DND-41 (cell line): ENCODE measurements around the gene ADM2.
"Not testable (repeated sequence)": the region's sequence is repeated elsewhere in the genome, so short reads cannot be mapped to it uniquely, and the experiment has no call there.

Source experiments
- ATAC-seq: fragments of 200-7000 bp; cut with Tn5 transposase; 3 replicates; pipeline ENCODE4 v1.9.1; 2021; ENCODE audit warnings: low read depth; ENCODE audit not compliant: insufficient read depth
- DNase-seq: peaks from one replicate; pipeline ENCODE4 v3.0.0-alpha.2; 2020
- H2AFZ ChIP-seq: 2 replicates; pipeline ENCODE4 v1.6.0; 2012; ENCODE audit warnings: low read depth, low read length
- H3K27ac ChIP-seq: 2 replicates; pipeline ENCODE4 v1.5.1; 2012; ENCODE audit warnings: low read length, inconsistent platforms
- H3K27me3 ChIP-seq: fragments of 200-600 bp; sonication (generic); 2 replicates; pipeline ENCODE4 v1.6.0; 2012; ENCODE audit warnings: low read length, mild to moderate bottlenecking, inconsistent platforms; ENCODE audit not compliant: insufficient read depth, poor library complexity
- H3K36me3 ChIP-seq: 2 replicates; pipeline ENCODE4 v1.5.1; 2012; ENCODE audit warnings: low read length, inconsistent platforms; ENCODE audit not compliant: insufficient read depth
- H3K4me1 ChIP-seq: 2 replicates; pipeline ENCODE4 v1.5.1; 2012; ENCODE audit warnings: mild to moderate bottlenecking, low read length; ENCODE audit not compliant: insufficient read depth
- H3K4me2 ChIP-seq: 2 replicates; pipeline ENCODE4 v1.6.0; 2012; ENCODE audit warnings: mild to moderate bottlenecking, moderate library complexity, low read length, inconsistent platforms; ENCODE audit not compliant: insufficient read depth
- H3K4me3 ChIP-seq, 2 experiments: fragments of 200-600 bp in 1 of 2; shearing (Covaris generic) in 1 of 2; 2 replicates each; pipeline ENCODE4 v1.5.1; 2012 to 2016; ENCODE audit warnings: inconsistent platforms in 2 of 2, low read length in 2 of 2, mild to moderate bottlenecking in 2 of 2, low read depth in 1 of 2, moderate library complexity in 1 of 2
- H3K79me2 ChIP-seq: 2 replicates; pipeline ENCODE4 v1.6.0; 2012; ENCODE audit warnings: low read length, inconsistent platforms; ENCODE audit not compliant: insufficient read depth
- H3K9ac ChIP-seq: 2 replicates; pipeline ENCODE4 v1.6.0; 2012; ENCODE audit warnings: low read depth, mild to moderate bottlenecking, inconsistent platforms, low read length, moderate library complexity
- H3K9me3 ChIP-seq: 2 replicates; pipeline ENCODE4 v1.5.1; 2012; ENCODE audit warnings: low read length, moderate library complexity, mild to moderate bottlenecking, inconsistent platforms; ENCODE audit not compliant: insufficient read depth, severe bottlenecking
- H4K20me1 ChIP-seq: 2 replicates; pipeline ENCODE4 v1.6.0; 2012; ENCODE audit warnings: low read length; ENCODE audit not compliant: insufficient read depth
- EZH2 ChIP-seq: IDR thresholded peaks from 3 replicates; pipeline ENCODE4 v1.6.1; 2012; ENCODE audit warnings: borderline replicate concordance, low read depth, mild to moderate bottlenecking, moderate library complexity, low read length, inconsistent platforms; ENCODE audit not compliant: severe bottlenecking
- TF ChIP-seq, protein P1 (sequence below): IDR thresholded peaks from 2 replicates; pipeline ENCODE4 v1.5.1; 2012; ENCODE audit warnings: borderline replicate concordance, low read length, moderate library complexity, mild to moderate bottlenecking; ENCODE audit not compliant: poor library complexity, severe bottlenecking; ENCODE audit errors: extremely low read depth

Gene ADM2, protein sequence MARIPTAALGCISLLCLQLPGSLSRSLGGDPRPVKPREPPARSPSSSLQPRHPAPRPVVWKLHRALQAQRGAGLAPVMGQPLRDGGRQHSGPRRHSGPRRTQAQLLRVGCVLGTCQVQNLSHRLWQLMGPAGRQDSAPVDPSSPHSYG

DNA sequence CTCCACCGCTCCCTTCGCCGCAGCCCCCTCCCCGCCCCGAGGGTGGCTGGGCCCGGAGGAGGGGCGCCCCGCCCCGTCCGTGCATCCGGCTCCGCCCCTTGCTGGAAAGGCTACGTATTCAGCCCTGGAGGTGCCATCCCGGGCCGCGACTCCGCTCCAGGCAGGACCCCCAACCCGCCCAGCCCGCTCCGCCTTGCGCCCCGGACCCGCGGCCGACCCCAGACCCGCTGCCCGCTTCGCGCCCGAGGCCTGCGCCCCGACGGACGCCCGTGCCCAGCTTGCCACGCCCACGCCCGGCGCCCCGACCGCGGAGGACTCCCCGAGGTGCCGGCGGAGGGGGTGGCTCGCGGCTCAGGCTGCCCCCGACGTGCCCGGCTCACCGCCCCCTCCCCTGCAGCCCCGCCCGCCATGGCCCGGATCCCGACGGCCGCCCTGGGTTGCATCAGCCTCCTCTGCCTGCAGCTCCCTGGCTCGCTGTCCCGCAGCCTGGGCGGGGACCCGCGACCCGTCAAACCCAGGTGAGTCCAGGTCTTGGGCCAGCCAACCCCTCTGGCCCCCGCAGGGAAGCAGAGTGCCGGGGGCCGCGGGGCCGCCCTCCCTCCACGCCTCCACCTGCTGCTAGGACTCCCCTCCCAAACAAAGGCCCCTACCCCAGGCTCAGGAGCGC is at the start of gene ADM2:
ADM2 (plus strand) TSS at position 104 of the 667 bp plus-strand sequence; CDS start at position 409, 305 bp downstream.
- DNase-seq (no peak), ATAC-seq (no peak)
- H3K27me3 ChIP-seq, result no peaks in the 10 kb centered on the region
- H3K9ac ChIP-seq, result no peak within 1 kb of the TSS
- H4K20me1 ChIP-seq, result no peaks in the 10 kb centered on the region
- no peaks in the 10 kb centered on the region for H3K9me3 ChIP-seq
- H3K79me2 ChIP-seq, result no peaks in the 10 kb centered on the region
- H2AFZ ChIP-seq, result no peak within 1 kb of the TSS
- TF ChIP-seq, protein P1, sequence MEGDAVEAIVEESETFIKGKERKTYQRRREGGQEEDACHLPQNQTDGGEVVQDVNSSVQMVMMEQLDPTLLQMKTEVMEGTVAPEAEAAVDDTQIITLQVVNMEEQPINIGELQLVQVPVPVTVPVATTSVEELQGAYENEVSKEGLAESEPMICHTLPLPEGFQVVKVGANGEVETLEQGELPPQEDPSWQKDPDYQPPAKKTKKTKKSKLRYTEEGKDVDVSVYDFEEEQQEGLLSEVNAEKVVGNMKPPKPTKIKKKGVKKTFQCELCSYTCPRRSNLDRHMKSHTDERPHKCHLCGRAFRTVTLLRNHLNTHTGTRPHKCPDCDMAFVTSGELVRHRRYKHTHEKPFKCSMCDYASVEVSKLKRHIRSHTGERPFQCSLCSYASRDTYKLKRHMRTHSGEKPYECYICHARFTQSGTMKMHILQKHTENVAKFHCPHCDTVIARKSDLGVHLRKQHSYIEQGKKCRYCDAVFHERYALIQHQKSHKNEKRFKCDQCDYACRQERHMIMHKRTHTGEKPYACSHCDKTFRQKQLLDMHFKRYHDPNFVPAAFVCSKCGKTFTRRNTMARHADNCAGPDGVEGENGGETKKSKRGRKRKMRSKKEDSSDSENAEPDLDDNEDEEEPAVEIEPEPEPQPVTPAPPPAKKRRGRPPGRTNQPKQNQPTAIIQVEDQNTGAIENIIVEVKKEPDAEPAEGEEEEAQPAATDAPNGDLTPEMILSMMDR, result no peak
- TF ChIP-seq EZH2, result no peak
- H3K4me1 ChIP-seq, result peaks cover 5% of the 10 kb centered on the region
- H3K4me2 ChIP-seq, result no peak within 1 kb of the TSS
- no peak within 1 kb of the TSS for H3K4me3 ChIP-seq
- H3K27ac ChIP-seq, result no peak within 1 kb of the TSS
- no peaks in the 10 kb centered on the region for H3K36me3 ChIP-seq

DNA sequence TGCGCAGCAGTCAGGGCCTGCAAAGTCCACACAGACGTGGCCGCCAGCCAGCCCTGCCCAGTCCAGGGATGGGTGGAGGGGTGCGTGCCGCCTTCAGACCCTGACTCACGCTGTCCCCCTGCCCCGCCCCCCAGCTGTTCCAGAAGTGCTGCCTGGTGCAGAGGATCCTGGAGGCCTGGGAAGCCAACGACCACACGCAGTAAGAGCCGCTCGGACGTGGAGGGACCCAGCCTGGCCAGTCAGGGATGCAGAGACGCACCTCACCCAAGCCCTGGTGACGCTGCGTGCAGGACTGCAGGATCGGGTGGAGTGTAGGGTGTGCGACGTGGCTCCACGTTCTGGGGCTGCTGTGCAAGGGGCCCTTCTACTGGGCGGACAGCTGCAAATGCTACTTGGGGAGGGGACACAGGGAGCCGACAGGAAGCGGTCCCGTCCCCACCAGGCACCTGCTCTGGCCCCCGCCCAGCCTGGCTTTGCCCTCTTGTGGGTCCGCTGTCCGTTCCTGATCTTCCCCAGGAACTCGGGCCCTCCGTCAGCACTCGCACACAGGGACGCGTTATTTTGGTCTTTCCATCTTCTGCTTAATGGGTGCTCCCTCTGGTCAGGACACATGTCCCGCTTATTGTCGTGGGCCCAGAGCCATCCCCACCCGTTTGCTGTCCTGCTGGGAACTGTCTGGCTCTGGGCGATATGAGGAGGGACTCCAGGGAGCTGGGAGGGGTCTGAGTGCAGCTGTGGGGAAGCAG is 49.0 kb upstream of the ADM2 start:
- Histone ChIP-seq H3K4me2 (no peak overlapping the region), H3K79me2 (no peaks in the 10 kb centered on the region), H3K27me3 (no peaks in the 10 kb centered on the region), H3K4me1 (no peaks in the 10 kb centered on the region), H3K9me3 (no peaks in the 10 kb centered on the region), H3K9ac (no peak overlapping the region), H2AFZ (no peak overlapping the region), H4K20me1 (peaks cover 4% of the 10 kb centered on the region; the same call in 1 of the 2 replicates), H3K4me3 (no peak overlapping the region), H3K36me3 (peaks cover 81% of the 10 kb centered on the region), H3K27ac (no peak overlapping the region)
- ATAC-seq, result no peak
- DNase-seq, result no peak
- TF ChIP-seq, protein P1, result no peak
- TF ChIP-seq EZH2, result no peak

DNA sequence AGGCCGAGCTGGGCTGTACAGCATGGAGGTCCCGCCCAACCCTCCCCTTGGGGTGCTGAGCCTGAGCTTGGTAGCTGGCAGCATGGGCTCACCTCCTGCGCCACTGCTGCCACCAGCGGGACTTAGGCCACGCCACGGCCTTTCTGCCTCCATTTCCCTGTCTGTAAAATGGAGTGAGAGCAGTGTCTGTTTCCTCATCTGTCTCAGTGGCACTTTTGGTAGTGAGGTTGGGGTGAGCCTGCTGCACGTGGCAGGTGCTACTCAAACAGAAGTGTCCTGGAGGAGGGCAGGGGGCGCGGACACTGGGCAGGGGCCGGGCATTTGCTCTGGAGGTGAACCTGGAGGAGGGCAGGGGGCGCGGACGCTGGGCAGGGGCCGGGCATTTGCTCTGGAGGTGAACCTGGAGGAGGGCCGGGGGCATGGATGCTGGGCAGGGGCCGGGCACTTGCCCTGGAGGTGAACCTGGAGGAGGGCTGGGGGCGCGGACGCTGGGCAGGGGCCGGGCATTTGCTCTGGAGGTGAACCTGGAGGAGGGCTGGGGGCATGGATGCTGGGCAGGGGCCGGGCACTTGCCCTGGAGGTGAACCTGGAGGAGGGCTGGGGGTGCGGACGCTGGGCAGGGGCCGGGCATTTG is 48.3 kb upstream of the ADM2 start:
- not testable (repeated sequence) for H2AFZ ChIP-seq, H3K27ac ChIP-seq, H3K4me2 ChIP-seq, H4K20me1 ChIP-seq, H3K4me3 ChIP-seq, H3K79me2 ChIP-seq, DNase-seq, H3K27me3 ChIP-seq, H3K4me1 ChIP-seq, ATAC-seq, H3K9ac ChIP-seq, H3K9me3 ChIP-seq
- peaks cover 82% of the 10 kb centered on the region for H3K36me3 ChIP-seq

DNA sequence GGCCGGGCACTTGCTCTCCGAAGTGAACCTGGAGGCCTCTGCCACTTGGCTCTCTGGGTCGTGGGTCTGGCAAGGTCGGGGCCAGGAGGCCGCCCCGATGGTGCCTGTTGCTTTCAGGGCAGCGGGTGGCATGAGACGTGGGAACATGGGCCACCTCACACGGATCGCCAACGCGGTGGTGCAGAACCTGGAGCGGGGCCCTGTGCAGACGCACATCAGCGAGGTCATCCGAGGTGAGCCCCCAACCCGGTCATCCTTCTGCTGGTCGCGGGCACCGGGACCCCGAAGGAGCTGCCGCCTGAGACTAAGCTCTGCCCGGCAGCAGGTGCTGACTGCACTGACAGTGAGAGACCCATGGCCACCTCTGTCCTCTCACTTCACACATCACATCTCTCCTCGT is 46.5 kb upstream of the ADM2 start:
- no peak for ATAC-seq
- H3K36me3 ChIP-seq, result peaks cover 84% of the 10 kb centered on the region
- no peak overlapping the region for H3K27ac ChIP-seq
- H3K9me3 ChIP-seq, result no peaks in the 10 kb centered on the region
- H3K4me3 ChIP-seq, result no peak overlapping the region
- H3K79me2 ChIP-seq, result no peaks in the 10 kb centered on the region
- H3K9ac ChIP-seq, result no peak overlapping the region
- no peak for DNase-seq
- H3K4me1 ChIP-seq, result no peaks in the 10 kb centered on the region
- H3K4me2 ChIP-seq, result no peak overlapping the region
- H4K20me1 ChIP-seq, result peaks cover 12% of the 10 kb centered on the region
- no peak for TF ChIP-seq EZH2
- TF ChIP-seq, protein P1, result no peak
- no peaks in the 10 kb centered on the region for H3K27me3 ChIP-seq
- H2AFZ ChIP-seq, result no peak overlapping the region
